Hematopoietic multipotent progenitor cell treated with erythropoietin and hydrocortisone succinate and interleukin-3 and kit ligand, for 6 days (in vitro differentiated cells): ENCODE results near the gene GRIFIN.

Source experiments
- DNase-seq: peaks from one replicate; pipeline ENCODE4 v3.0.0-alpha.2; 2015

Gene GRIFIN

GRCh38 chr7:2512179-2512661 is 36.0 kb upstream of the GRIFIN start:
- no peak for DNase-seq

- no peak for DNase-seq
These were observed 35.6 kb upstream of the GRIFIN start for GRCh38 chr7:2511769-2512168.

GRCh38 chr7:2510909-2511768 is 34.9 kb upstream of the GRIFIN start:
- peak; percentile 85 for DNase-seq

GRCh38 chr7:2510130-2510776 is 34.1 kb upstream of the GRIFIN start:
- no peak for DNase-seq

GRCh38 chr7:2509298-2509906 is 33.2 kb upstream of the GRIFIN start:
- no peak for DNase-seq

GRCh38 chr7:2508327-2509215 is 32.4 kb upstream of the GRIFIN start:
- peak; percentile 75 for DNase-seq

GRCh38 chr7:2507917-2508306 is 31.7 kb upstream of the GRIFIN start:
- DNase-seq: no peak

GRCh38 chr7:2507208-2507916 is 31.2 kb upstream of the GRIFIN start:
- no peak for DNase-seq

- no peak for DNase-seq
These were observed 29.2 kb upstream of the GRIFIN start for GRCh38 chr7:2505401-2505800.

GRCh38 chr7:2504889-2505375 is 28.7 kb upstream of the GRIFIN start:
- no peak for DNase-seq

GRCh38 chr7:2504128-2504888 is 28.1 kb upstream of the GRIFIN start:
- DNase-seq: no peak

GRCh38 chr7:2503056-2503941 is 27.1 kb upstream of the GRIFIN start:
- DNase-seq: no peak

- no peak for DNase-seq
These were observed 26.4 kb upstream of the GRIFIN start for GRCh38 chr7:2502647-2502966.

GRCh38 chr7:2501947-2502646 is 25.9 kb upstream of the GRIFIN start:
- DNase-seq: no peak

- DNase-seq: no peak
These were observed 24.5 kb upstream of the GRIFIN start for GRCh38 chr7:2500701-2501100.

GRCh38 chr7:2499719-2500430 is 23.7 kb upstream of the GRIFIN start:
- DNase-seq: no peak

- no peak for DNase-seq
These were observed 23.0 kb upstream of the GRIFIN start for GRCh38 chr7:2499181-2499580.

GRCh38 chr7:2498708-2499107 is 22.5 kb upstream of the GRIFIN start:
- DNase-seq: no peak
